ENCODE measurements around the gene RECQL5. TPM values are rescaled to one million over a fixed set of nuclear protein-coding genes. Genes with fewer than 3 reads are reported as not detected.
A peak's percentile ranks its signal among the peaks of the same experiment; 100 is the strongest.
"Not testable (repeated sequence)": the region's sequence is repeated elsewhere in the genome, so short reads cannot be mapped to it uniquely, and the experiment has no call there.

The RECQL5 gene
- total RNA-seq, 1 donor from 2014 or later: 18.3 TPM

- no peak for DNase-seq (ENCODE audit: low spot score)
Observed at GRCh38 chr17:75647921-75648320, 19.0 kb downstream of the RECQL5 start.

GRCh38 chr17:75647061-75647460 is 19.9 kb downstream of the RECQL5 start:
- no peak for DNase-seq (ENCODE audit: low spot score)

GRCh38 chr17:75646638-75646992 is 20.3 kb downstream of the RECQL5 start:
- no peak for DNase-seq (ENCODE audit: low spot score)

GRCh38 chr17:75645889-75646637 is 20.9 kb downstream of the RECQL5 start:
- no peak for DNase-seq (ENCODE audit: low spot score)

- DNase-seq (ENCODE audit: low spot score): peak; percentile 82
Observed at GRCh38 chr17:75645501-75645888, 21.5 kb downstream of the RECQL5 start.

- DNase-seq (ENCODE audit: low spot score): no peak
Observed at GRCh38 chr17:75643643-75644017, 23.3 kb downstream of the RECQL5 start.

- no peak for DNase-seq (ENCODE audit: low spot score)
Observed at GRCh38 chr17:75642784-75643642, 23.9 kb downstream of the RECQL5 start.

GRCh38 chr17:75642182-75642783 is 24.7 kb downstream of the RECQL5 start:
- no peak for DNase-seq (ENCODE audit: low spot score)

- DNase-seq (ENCODE audit: low spot score): no peak
Observed at GRCh38 chr17:75641343-75641742, 25.6 kb downstream of the RECQL5 start.

- no peak for DNase-seq (ENCODE audit: low spot score)
Observed at GRCh38 chr17:75640556-75641119, 26.3 kb downstream of the RECQL5 start.

- DNase-seq (ENCODE audit: low spot score): peak; percentile 55
Observed at GRCh38 chr17:75639771-75640555, 27.0 kb downstream of the RECQL5 start.

- DNase-seq (ENCODE audit: low spot score): no peak
Observed at GRCh38 chr17:75639327-75639726, 27.6 kb downstream of the RECQL5 start.

GRCh38 chr17:75638893-75639292 is 28.1 kb downstream of the RECQL5 start:
- DNase-seq (ENCODE audit: low spot score): no peak

- DNase-seq (ENCODE audit: low spot score): not testable (repeated sequence)
Observed at GRCh38 chr17:75638039-75638438, 28.9 kb downstream of the RECQL5 start.

- no peak for DNase-seq (ENCODE audit: low spot score)
Observed at GRCh38 chr17:75637551-75637950, 29.4 kb downstream of the RECQL5 start.

- peak; percentile 77 for DNase-seq (ENCODE audit: low spot score)
Observed at GRCh38 chr17:75637143-75637538, 29.8 kb downstream of the RECQL5 start.

- DNase-seq (ENCODE audit: low spot score): no peak
Observed at GRCh38 chr17:75636381-75637142, 30.4 kb downstream of the RECQL5 start.

GRCh38 chr17:75635610-75636202 is 31.2 kb downstream of the RECQL5 start:
- DNase-seq (ENCODE audit: low spot score): peak; percentile 51

GRCh38 chr17:75634754-75635609 is 32.0 kb downstream of the RECQL5 start:
- no peak for DNase-seq (ENCODE audit: low spot score)

All from umbilical cord (tissue), 2 donors.